GM21526 (cell line): ENCODE results near the gene SYAP1.
"Not testable (repeated sequence)": the region's sequence is repeated elsewhere in the genome, so short reads cannot be mapped to it uniquely, and the experiment has no call there.

Experiments
- ATAC-seq: cut with Tn5 transposase; IDR thresholded peaks from one replicate; pipeline ENCODE4 v1.9.1; 2021; ENCODE audit warnings: moderate library complexity; ENCODE audit not compliant: unreplicated experiment, low FRiP score

Gene SYAP1

GRCh38 chrX:16718824-16719333 is 533 bp upstream of the SYAP1 start:
- peak; percentile 38 for ATAC-seq

GRCh38 chrX:16722481-16722880 is 3.1 kb downstream of the SYAP1 start:
- ATAC-seq = no peak

GRCh38 chrX:16725072-16725471 is 5.7 kb downstream of the SYAP1 start:
- ATAC-seq = no peak

- ATAC-seq = not testable (repeated sequence)
Measured at GRCh38 chrX:16726347-16726988, 7.1 kb downstream of the SYAP1 start.

- ATAC-seq = no peak
Measured at GRCh38 chrX:16727637-16728036, 8.2 kb downstream of the SYAP1 start.

- no peak for ATAC-seq
Measured at GRCh38 chrX:16730450-16730849, 11.0 kb downstream of the SYAP1 start.

GRCh38 chrX:16733013-16733412 is 13.6 kb downstream of the SYAP1 start:
- ATAC-seq = no peak

- no peak for ATAC-seq
Measured at GRCh38 chrX:16737024-16737423, 17.6 kb downstream of the SYAP1 start.

GRCh38 chrX:16739574-16739973 is 20.2 kb downstream of the SYAP1 start:
- ATAC-seq = no peak

GRCh38 chrX:16743604-16744325 is 24.4 kb downstream of the SYAP1 start:
- no peak for ATAC-seq

GRCh38 chrX:16745102-16745501 is 25.7 kb downstream of the SYAP1 start:
- no peak for ATAC-seq

GRCh38 chrX:16745659-16746058 is 26.2 kb downstream of the SYAP1 start:
- ATAC-seq = no peak

- ATAC-seq = no peak
Measured at GRCh38 chrX:16748425-16748824, 29.0 kb downstream of the SYAP1 start.

GRCh38 chrX:16750136-16750535 is 30.7 kb downstream of the SYAP1 start:
- no peak for ATAC-seq

GRCh38 chrX:16754019-16754418 is 34.6 kb downstream of the SYAP1 start:
- ATAC-seq = no peak

- no peak for ATAC-seq
Measured at GRCh38 chrX:16756724-16757123, 37.3 kb downstream of the SYAP1 start.

GRCh38 chrX:16761500-16761899 is 42.1 kb downstream of the SYAP1 start:
- ATAC-seq = not testable (repeated sequence)

- no peak for ATAC-seq
Measured at GRCh38 chrX:16762579-16762978, 43.2 kb downstream of the SYAP1 start.

- ATAC-seq = no peak
Measured at GRCh38 chrX:16765594-16765993, 46.2 kb downstream of the SYAP1 start.

- ATAC-seq = no peak
Measured at GRCh38 chrX:16770970-16771482, 51.6 kb downstream of the SYAP1 start.

- no peak for ATAC-seq
Measured at GRCh38 chrX:16771483-16772398, 52.3 kb downstream of the SYAP1 start.
